Measurements from ENCODE around the gene NUP205. TPM values are rescaled to one million over a fixed set of nuclear protein-coding genes. Genes with fewer than 3 reads are reported as not detected.

Gene NUP205
- total RNA-seq, 4 donors from 2014 or later: 36.9 to 53.1 (median 41.3) TPM

- DNase-seq (ENCODE audit: low spot score in 2 of 2): no peak
- TF ChIP-seq EP300 (IDR thresholded peaks at IDR 0.05): no peak
- no peak for TF ChIP-seq POLR2A (IDR thresholded peaks at IDR 0.05)
- H3K27ac ChIP-seq: no peak overlapping the region
Observed at GRCh38 chr7:135519233-135519688, 38.5 kb upstream of the NUP205 start.

GRCh38 chr7:135519871-135520270, 37.8 kb upstream of the NUP205 start:
- no peaks in the 10 kb centered on the region for H3K36me3 ChIP-seq
- 85% methylated on average over 4 of the region's 4 CpGs for WGBS
- DNase-seq (ENCODE audit: low spot score in 2 of 2): no peak
- no peak for TF ChIP-seq CTCF (IDR thresholded peaks at IDR 0.05)
- TF ChIP-seq POLR2AphosphoS5 (IDR thresholded peaks at IDR 0.05): no peak
- no peak for TF ChIP-seq POLR2A (IDR thresholded peaks at IDR 0.05)
- no peak for TF ChIP-seq EP300 (IDR thresholded peaks at IDR 0.05)
- H3K4me3 ChIP-seq: no peak overlapping the region
- H3K27ac ChIP-seq: no peak overlapping the region
- H3K4me1 ChIP-seq: no peaks in the 10 kb centered on the region
- H3K9me3 ChIP-seq: no peaks in the 10 kb centered on the region
- H3K27me3 ChIP-seq: no peaks in the 10 kb centered on the region

More at GRCh38 chr7:135519233-135519688, 38.5 kb upstream of the NUP205 start:
- Histone ChIP-seq H3K4me3 (no peak overlapping the region), H3K36me3 (no peaks in the 10 kb centered on the region), H3K4me1 (no peaks in the 10 kb centered on the region), H3K27me3 (no peaks in the 10 kb centered on the region), H3K9me3 (no peaks in the 10 kb centered on the region)

- Histone ChIP-seq H3K36me3 (no peaks in the 10 kb centered on the region), H3K4me1 (no peaks in the 10 kb centered on the region), H3K9me3 (no peaks in the 10 kb centered on the region), H3K4me3 (no peak overlapping the region), H3K27me3 (no peaks in the 10 kb centered on the region), H3K27ac (no peak overlapping the region)
- no peak for DNase-seq (ENCODE audit: low spot score in 2 of 2)
- TF ChIP-seq CTCF (IDR thresholded peaks at IDR 0.05): no peak
- TF ChIP-seq POLR2AphosphoS5 (IDR thresholded peaks at IDR 0.05): no peak
- TF ChIP-seq POLR2A (IDR thresholded peaks at IDR 0.05): no peak
- no peak for TF ChIP-seq EP300 (IDR thresholded peaks at IDR 0.05)
- WGBS: 95% methylated on average over 6 of the region's 6 CpGs
Observed at GRCh38 chr7:135522509-135522908, 35.2 kb upstream of the NUP205 start.

GRCh38 chr7:135523146-135523545, 34.6 kb upstream of the NUP205 start:
- Histone ChIP-seq H3K4me3 (no peak overlapping the region), H3K4me1 (no peaks in the 10 kb centered on the region), H3K36me3 (no peaks in the 10 kb centered on the region), H3K9me3 (no peaks in the 10 kb centered on the region), H3K27me3 (no peaks in the 10 kb centered on the region), H3K27ac (no peak overlapping the region)
- TF ChIP-seq EP300 (IDR thresholded peaks at IDR 0.05) (no peak), POLR2A (IDR thresholded peaks at IDR 0.05) (no peak)
- 94% methylated on average over 1 of the region's 1 CpG for WGBS
- no peak for DNase-seq (ENCODE audit: low spot score in 2 of 2)

GRCh38 chr7:135525426-135525825, 32.3 kb upstream of the NUP205 start:
- 98% methylated on average over 4 of the region's 4 CpGs for WGBS

GRCh38 chr7:135527025-135527424, 30.7 kb upstream of the NUP205 start:
- Histone ChIP-seq H3K36me3 (no peaks in the 10 kb centered on the region), H3K4me1 (no peaks in the 10 kb centered on the region), H3K27me3 (no peaks in the 10 kb centered on the region), H3K4me3 (no peak overlapping the region), H3K9me3 (no peaks in the 10 kb centered on the region), H3K27ac (no peak overlapping the region)
- TF ChIP-seq POLR2A (IDR thresholded peaks at IDR 0.05) (no peak), POLR2AphosphoS5 (IDR thresholded peaks at IDR 0.05) (no peak), CTCF (IDR thresholded peaks at IDR 0.05) (no peak), EP300 (IDR thresholded peaks at IDR 0.05) (no peak)
- DNase-seq (ENCODE audit: low spot score in 2 of 2): no peak
- WGBS: 90% methylated on average over 3 of the region's 3 CpGs

More at GRCh38 chr7:135525426-135525825, 32.3 kb upstream of the NUP205 start:
- H3K4me1 ChIP-seq: no peaks in the 10 kb centered on the region
- H3K27me3 ChIP-seq: no peaks in the 10 kb centered on the region
- H3K9me3 ChIP-seq: no peaks in the 10 kb centered on the region
- H3K36me3 ChIP-seq: no peaks in the 10 kb centered on the region
- H3K4me3 ChIP-seq: no peak overlapping the region
- no peak for DNase-seq (ENCODE audit: low spot score in 2 of 2)
- H3K27ac ChIP-seq: no peak overlapping the region
- TF ChIP-seq POLR2AphosphoS5 (IDR thresholded peaks at IDR 0.05) (no peak), EP300 (IDR thresholded peaks at IDR 0.05) (no peak), CTCF (IDR thresholded peaks at IDR 0.05) (no peak), POLR2A (IDR thresholded peaks at IDR 0.05) (no peak)

Measured in suprapubic skin (tissue), 4 donors.